PC-9 (cell line): ENCODE results near the gene TOGARAM2. TPM values are rescaled to one million over a fixed set of nuclear protein-coding genes. Genes with fewer than 3 reads are reported as not detected.

Experiments
- BruUV-seq: library from RNA; stranded (reverse); fragments of 400-500 nt; replicated peaks from 2 replicates; lab custom pipeline; 2021; lab: Mats Ljungman, UMichigan
- CTCF ChIA-PET: fragments of 300-600 bp; sonication (Branson Sonifier 250); formaldehyde crosslinking; loops from one replicate; lab custom pipeline; 2022; ENCODE audit warnings: antibody characterized with exemption; lab: Charles Lee
- POLR2A ChIA-PET: fragments of 300-600 bp; sonication (Branson Sonifier 250); formaldehyde crosslinking; loops from one replicate; lab custom pipeline; 2022; ENCODE audit warnings: antibody characterized with exemption; ENCODE audit not compliant: unreplicated experiment; lab: Charles Lee
- DNase-seq, 2 experiments: peaks; one replicate each; pipeline versions ENCODE4 v3.0.0 to v3.0.0-alpha.2; 2015 to 2022; ENCODE audit warnings: mixed read lengths in 1 of 2
- H2AFZ ChIP-seq: fragments of 200-600 bp; sonication (generic); 2 replicates; pipeline ENCODE4 v1.8.1; 2017; ENCODE audit warnings: antibody characterized with exemption
- H3F3A ChIP-seq: fragments of 200-600 bp; sonication (generic); 2 replicates; pipeline ENCODE4 v1.8.1; 2017; ENCODE audit warnings: antibody characterized with exemption, mild to moderate bottlenecking, low read depth; ENCODE audit not compliant: insufficient read depth
- H3K27ac ChIP-seq: fragments of 200-600 bp; sonication (generic); 2 replicates; pipeline ENCODE4 v1.6.1; 2016; ENCODE audit warnings: mixed run types
- H3K27me3 ChIP-seq: fragments of 200-600 bp; sonication (generic); 2 replicates; pipeline ENCODE4 v1.6.1; 2016; ENCODE audit warnings: low read depth, mixed run types; ENCODE audit not compliant: insufficient read depth
- H3K36me3 ChIP-seq: fragments of 200-600 bp; sonication (generic); 2 replicates; pipeline ENCODE4 v1.6.1; 2016; ENCODE audit warnings: low read depth, mixed run types
- H3K4me1 ChIP-seq: fragments of 200-600 bp; sonication (generic); replicated peaks from 2 replicates; pipeline ENCODE4 v1.6.1; 2016; ENCODE audit warnings: mixed run types; ENCODE audit not compliant: insufficient read depth
- H3K4me2 ChIP-seq: fragments of 200-600 bp; sonication (generic); 2 replicates; pipeline ENCODE4 v1.6.1; 2017; ENCODE audit warnings: mixed run types
- H3K4me3 ChIP-seq: fragments of 200-600 bp; sonication (generic); 2 replicates; pipeline ENCODE4 v1.6.1; 2016; ENCODE audit warnings: mixed run types
- H3K79me2 ChIP-seq: fragments of 200-600 bp; sonication (generic); 2 replicates; pipeline ENCODE4 v1.6.1; 2017; ENCODE audit warnings: low read depth, mixed run types
- H3K9me2 ChIP-seq: fragments of 200-600 bp; sonication (generic); 2 replicates; pipeline ENCODE4 v1.8.1; 2017; ENCODE audit warnings: mild to moderate bottlenecking; ENCODE audit not compliant: insufficient read depth
- H3K9me3 ChIP-seq: fragments of 200-600 bp; sonication (generic); 2 replicates; pipeline ENCODE4 v1.8.1; 2016; ENCODE audit warnings: low read depth; ENCODE audit not compliant: insufficient read depth
- H4K20me1 ChIP-seq: fragments of 200-600 bp; sonication (generic); 2 replicates; pipeline ENCODE4 v1.8.1; 2017; ENCODE audit not compliant: insufficient read depth
- EZH2 ChIP-seq: fragments of 200-600 bp; sonication (generic); IDR thresholded peaks from 2 replicates; pipeline ENCODE4 v1.8.0; 2017; ENCODE audit warnings: antibody characterized with exemption, low read depth
- intact Hi-C: fragments of 100-400 bp; cut with micrococcal nuclease; formaldehyde crosslinking; loops from one replicate; pipeline ENCODE4 v1.10.0; 2022; ENCODE audit not compliant: unreplicated experiment
- total RNA-seq: library from RNA; stranded (reverse); gene quantifications from 2 replicates; pipeline ENCODE4 v1.2.3, GENCODE V29; 2021
- TF ChIP-seq, protein P1 (sequence below): fragments of 200-600 bp; sonication (generic); conservative IDR thresholded peaks from 2 replicates; pipeline ENCODE4 v1.6.1; 2017; ENCODE audit warnings: mixed run types, antibody characterized with exemption, mild to moderate bottlenecking, moderate library complexity

TOGARAM2 gene
- total RNA-seq, 1 experiment from 2014 or later, result 0.44 TPM

- BruUV-seq, result no TSS peak
- H3K4me3 ChIP-seq, result no peak overlapping the region
- DNase-seq, result no peak
- no peaks in the 10 kb centered on the region for H3K27me3 ChIP-seq
- H3K4me2 ChIP-seq, result no peak overlapping the region
- no peak for TF ChIP-seq EZH2
- TF ChIP-seq, protein P1, sequence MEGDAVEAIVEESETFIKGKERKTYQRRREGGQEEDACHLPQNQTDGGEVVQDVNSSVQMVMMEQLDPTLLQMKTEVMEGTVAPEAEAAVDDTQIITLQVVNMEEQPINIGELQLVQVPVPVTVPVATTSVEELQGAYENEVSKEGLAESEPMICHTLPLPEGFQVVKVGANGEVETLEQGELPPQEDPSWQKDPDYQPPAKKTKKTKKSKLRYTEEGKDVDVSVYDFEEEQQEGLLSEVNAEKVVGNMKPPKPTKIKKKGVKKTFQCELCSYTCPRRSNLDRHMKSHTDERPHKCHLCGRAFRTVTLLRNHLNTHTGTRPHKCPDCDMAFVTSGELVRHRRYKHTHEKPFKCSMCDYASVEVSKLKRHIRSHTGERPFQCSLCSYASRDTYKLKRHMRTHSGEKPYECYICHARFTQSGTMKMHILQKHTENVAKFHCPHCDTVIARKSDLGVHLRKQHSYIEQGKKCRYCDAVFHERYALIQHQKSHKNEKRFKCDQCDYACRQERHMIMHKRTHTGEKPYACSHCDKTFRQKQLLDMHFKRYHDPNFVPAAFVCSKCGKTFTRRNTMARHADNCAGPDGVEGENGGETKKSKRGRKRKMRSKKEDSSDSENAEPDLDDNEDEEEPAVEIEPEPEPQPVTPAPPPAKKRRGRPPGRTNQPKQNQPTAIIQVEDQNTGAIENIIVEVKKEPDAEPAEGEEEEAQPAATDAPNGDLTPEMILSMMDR, result no peak; the same call in 1 of the 2 replicates
- H3K27ac ChIP-seq, result no peak overlapping the region
- H3K9me2 ChIP-seq, result no peaks in the 10 kb centered on the region
- POLR2A ChIA-PET, result no interaction called here
- intact Hi-C loops, result loop anchor here (10.0 kb wide), 1 partner anchor 532 kb away; no protein-coding TSS in a partner anchor
- H3K79me2 ChIP-seq, result no peaks in the 10 kb centered on the region
- H3K4me1 ChIP-seq, result peaks cover 24% of the 10 kb centered on the region; the same call in 1 of the 2 replicates
- peaks cover 4% of the 10 kb centered on the region; the same call in 1 of the 2 replicates for H3K9me3 ChIP-seq
- H2AFZ ChIP-seq, result no peak overlapping the region
- peaks cover 13% of the 10 kb centered on the region; the same call in 1 of the 2 replicates for H4K20me1 ChIP-seq
- CTCF ChIA-PET, result no interaction called here
- H3K36me3 ChIP-seq, result peaks cover 13% of the 10 kb centered on the region
- peaks cover 68% of the 10 kb centered on the region for H3F3A ChIP-seq
Observed at GRCh38 chr2:28952836-28953211, 28.3 kb upstream of the TOGARAM2 start.

- intact Hi-C loops, result loop anchor here (5.0 to 10.0 kb wide), 5 partner anchors 97 to 1162 kb away; no protein-coding TSS in a partner anchor
- no peak for TF ChIP-seq EZH2
- TF ChIP-seq, protein P1, result no peak
- Histone ChIP-seq H3K9me2 (no peaks in the 10 kb centered on the region), H4K20me1 (peaks cover 2% of the 10 kb centered on the region; the same call in 1 of the 2 replicates), H3K79me2 (no peaks in the 10 kb centered on the region), H3K4me1 (peaks cover 18% of the 10 kb centered on the region; the same call in 1 of the 2 replicates), H3K36me3 (no peaks in the 10 kb centered on the region), H3K4me3 (no peak overlapping the region), H3K27me3 (no peaks in the 10 kb centered on the region), H3F3A (peaks cover 45% of the 10 kb centered on the region), H3K27ac (no peak overlapping the region), H3K9me3 (no peaks in the 10 kb centered on the region), H3K4me2 (no peak overlapping the region), H2AFZ (no peak overlapping the region)
- CTCF ChIA-PET, result interaction anchor here (0.6 kb wide), 1 partner anchor 24 kb away, joined by 4 read pairs; no protein-coding TSS in a partner anchor
- no TSS peak for BruUV-seq
- POLR2A ChIA-PET, result interaction anchor here (0.6 kb wide), 1 partner anchor 1249 kb away, joined by 4 read pairs; no protein-coding TSS in a partner anchor
- DNase-seq, result no peak
Observed at GRCh38 chr2:28955467-28955866, 25.6 kb upstream of the TOGARAM2 start.

- Histone ChIP-seq H3K9me2 (no peaks in the 10 kb centered on the region), H3K27ac (no peak overlapping the region), H3K4me3 (no peak overlapping the region), H4K20me1 (peaks cover 2% of the 10 kb centered on the region; the same call in 1 of the 2 replicates), H3K27me3 (no peaks in the 10 kb centered on the region), H3F3A (peaks cover 36% of the 10 kb centered on the region), H3K4me1 (peaks cover 10% of the 10 kb centered on the region; the same call in 1 of the 2 replicates), H3K4me2 (no peak overlapping the region), H3K9me3 (no peaks in the 10 kb centered on the region), H3K79me2 (no peaks in the 10 kb centered on the region), H2AFZ (no peak overlapping the region), H3K36me3 (no peaks in the 10 kb centered on the region)
- TF ChIP-seq, protein P1, result no peak
- CTCF ChIA-PET, result no interaction called here
- intact Hi-C loops, result loop anchor here (5.0 to 10.0 kb wide), 5 partner anchors 96 to 1161 kb away; no protein-coding TSS in a partner anchor
- no TSS peak for BruUV-seq
- POLR2A ChIA-PET, result interaction anchor here (0.6 kb wide), 1 partner anchor 1250 kb away, joined by 4 read pairs; no protein-coding TSS in a partner anchor
- no peak for DNase-seq
Observed at GRCh38 chr2:28956415-28956826, 24.7 kb upstream of the TOGARAM2 start.
